GM18498 (cell line): ENCODE measurements around the gene KANSL3.
"Not testable (repeated sequence)": the region's sequence is repeated elsewhere in the genome, so short reads cannot be mapped to it uniquely, and the experiment has no call there.

Experiments
- ATAC-seq: cut with Tn5 transposase; IDR thresholded peaks from one replicate; pipeline ENCODE4 v1.9.1; 2021; ENCODE audit warnings: mild to moderate bottlenecking, moderate library complexity; ENCODE audit not compliant: unreplicated experiment

KANSL3 gene

DNA sequence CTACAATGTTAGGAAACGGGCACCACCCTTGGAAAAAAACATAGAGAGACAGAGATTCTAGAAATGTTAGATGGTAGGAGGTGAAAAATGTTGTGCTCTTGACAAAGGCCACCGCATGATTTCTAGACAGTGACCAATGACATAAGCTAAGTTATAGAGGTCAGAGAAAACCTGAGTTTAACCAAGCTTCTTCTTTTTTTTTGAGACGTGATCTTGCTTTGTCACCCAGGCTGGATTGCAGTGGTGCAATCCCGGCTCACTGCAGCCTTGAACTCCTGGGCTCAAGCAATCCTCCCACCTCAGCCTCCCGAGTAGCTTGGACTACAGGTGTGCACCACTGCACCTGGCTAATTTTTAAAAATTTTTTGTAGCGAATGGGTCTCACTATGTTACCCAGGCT lies 17.4 kb upstream of the KANSL3 start:
- ATAC-seq, result no peak

DNA sequence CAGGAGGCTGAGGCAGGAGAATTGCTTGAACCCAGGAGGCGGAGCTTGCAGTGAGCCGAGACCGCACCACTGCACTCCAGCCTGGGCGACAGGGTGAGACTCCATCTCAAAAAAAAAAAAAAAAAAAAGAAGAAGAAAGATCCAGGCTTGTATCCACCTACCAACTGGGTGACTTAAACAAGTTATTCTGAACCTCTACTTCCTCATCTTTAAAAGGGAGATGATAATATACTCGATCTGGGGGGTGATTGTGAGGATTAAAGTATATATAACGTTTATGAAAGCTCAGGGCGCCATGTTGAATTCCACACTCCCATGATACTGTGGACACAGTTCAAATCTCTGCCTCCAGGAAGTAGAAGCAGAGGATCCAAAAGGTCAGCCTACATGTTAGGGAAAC lies 16.7 kb upstream of the KANSL3 start:
- not testable (repeated sequence) for ATAC-seq

GRCh38 chr2:96651793-96652192 lies 13.7 kb upstream of the KANSL3 start:
- no peak for ATAC-seq

DNA sequence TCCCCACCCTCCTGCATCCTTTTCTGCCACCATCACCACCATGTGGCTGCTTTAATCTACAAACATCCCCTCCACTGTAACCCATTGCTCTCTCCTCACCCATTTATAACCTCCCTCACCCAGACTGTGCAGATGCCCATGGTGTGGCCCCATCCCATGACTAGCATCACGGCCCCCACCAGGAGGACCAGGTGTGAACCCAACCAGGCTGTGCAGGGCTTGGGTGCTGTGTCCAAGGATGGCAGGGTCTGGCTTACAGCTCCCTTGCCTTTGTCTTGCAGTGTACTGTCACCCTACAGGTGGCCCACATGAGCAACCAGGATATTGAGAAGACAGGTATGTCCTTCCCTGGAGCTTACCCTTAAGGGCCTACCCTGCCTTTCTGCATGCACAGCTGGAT lies 11.2 kb upstream of the KANSL3 start:
- no peak for ATAC-seq

DNA sequence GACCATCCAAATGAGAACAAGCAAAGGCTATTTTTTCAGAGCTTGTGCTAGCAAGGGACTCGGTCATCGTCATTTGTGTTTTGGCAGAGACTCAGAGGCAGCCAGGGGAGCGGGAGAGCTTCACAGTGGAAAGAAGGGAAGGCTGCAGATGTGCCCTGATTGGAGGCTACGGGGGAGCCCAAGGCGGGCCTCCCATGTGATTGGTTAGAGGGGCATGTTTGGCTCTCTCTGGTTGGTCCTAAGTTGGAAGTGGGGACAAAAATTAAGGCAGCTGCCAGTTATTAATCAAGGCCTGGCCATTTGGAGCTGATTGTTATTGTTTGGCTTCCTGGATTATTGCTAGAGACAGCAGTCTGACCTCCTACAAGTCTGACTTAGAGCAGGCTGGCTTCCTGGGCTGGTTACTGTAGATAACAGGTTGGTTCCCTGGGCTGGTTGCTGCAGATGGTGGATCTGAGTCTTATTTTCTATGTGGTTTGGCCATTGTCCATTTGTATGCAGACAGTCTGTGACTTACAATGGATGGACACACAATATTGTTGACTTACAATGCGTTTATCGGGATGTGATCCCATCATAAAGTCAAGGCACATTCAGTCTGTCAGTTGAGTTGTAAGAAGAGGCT lies 10.3 kb upstream of the KANSL3 start:
- ATAC-seq, result no peak

DNA sequence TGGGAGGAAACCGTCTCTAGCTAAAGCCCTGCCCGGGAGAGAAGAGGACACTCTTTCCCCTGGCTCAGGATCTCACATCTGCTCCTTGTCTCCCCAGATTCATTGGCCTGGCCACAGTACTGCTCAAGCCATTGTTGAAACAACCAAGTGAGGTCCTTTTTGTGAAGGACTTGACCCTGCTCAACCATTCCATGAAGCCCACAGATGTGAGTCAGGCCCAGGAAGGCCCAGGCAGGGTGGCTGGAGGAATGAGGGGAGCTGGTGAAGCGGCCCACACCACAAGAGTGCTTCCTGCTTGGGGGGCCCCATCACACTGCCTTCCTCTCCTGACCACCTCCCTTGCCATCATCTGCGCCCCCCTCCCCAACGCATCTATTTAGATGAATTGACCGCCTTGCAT lies 9.6 kb upstream of the KANSL3 start:
- no peak for ATAC-seq

DNA sequence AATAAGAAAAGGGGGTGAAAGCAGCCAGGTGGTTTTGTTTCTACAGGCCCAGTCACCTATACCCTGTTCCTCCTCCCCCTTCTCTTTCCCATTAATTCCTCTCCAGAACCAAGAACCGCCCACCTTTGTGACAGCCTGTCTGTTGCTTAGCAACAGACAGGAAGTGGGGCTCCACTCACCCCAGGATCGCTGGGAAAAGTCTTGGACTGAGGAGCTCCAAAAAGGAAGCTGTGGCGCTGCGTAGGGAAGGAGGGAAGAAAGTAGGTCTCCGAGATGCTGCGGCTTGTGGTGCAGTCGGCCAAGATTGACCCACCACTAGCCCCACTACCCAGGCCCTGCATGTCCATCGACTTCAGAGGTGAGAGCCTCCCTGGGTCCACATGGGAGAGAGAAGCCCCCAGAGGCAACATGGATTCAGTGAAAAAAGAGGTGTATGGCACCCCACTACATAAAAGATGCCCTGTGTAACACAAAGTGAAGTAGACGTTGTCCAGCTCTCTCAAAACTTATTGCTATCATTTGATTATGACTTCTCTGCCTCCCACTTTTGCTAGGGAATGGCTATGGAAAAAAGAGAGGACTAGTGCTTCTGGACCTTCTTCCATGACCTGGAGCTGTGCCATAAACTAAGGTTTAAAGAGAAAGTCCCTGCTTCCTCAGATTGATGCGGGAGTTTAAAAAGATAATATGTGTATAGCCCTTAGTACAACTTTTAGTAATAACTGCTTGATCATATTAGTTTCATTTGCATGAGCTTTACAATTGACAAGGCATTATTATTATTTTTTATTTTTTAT lies 4.7 kb upstream of the KANSL3 start, which contains the start of gene FER1L5:
TSS of gene FER1L5 (plus strand) at position 201 of the 797 bp plus-strand sequence. CDS start at position 274, 73 bp downstream.
- ATAC-seq, result no peak

- ATAC-seq, result peak; percentile 79
Observed at GRCh38 chr2:96637385-96638143, 548 bp downstream of the KANSL3 start.

- ATAC-seq, result no peak
Observed at GRCh38 chr2:96636551-96637171, 1.5 kb downstream of the KANSL3 start.

- no peak for ATAC-seq
Observed at GRCh38 chr2:96633641-96634040, 4.5 kb downstream of the KANSL3 start.

DNA sequence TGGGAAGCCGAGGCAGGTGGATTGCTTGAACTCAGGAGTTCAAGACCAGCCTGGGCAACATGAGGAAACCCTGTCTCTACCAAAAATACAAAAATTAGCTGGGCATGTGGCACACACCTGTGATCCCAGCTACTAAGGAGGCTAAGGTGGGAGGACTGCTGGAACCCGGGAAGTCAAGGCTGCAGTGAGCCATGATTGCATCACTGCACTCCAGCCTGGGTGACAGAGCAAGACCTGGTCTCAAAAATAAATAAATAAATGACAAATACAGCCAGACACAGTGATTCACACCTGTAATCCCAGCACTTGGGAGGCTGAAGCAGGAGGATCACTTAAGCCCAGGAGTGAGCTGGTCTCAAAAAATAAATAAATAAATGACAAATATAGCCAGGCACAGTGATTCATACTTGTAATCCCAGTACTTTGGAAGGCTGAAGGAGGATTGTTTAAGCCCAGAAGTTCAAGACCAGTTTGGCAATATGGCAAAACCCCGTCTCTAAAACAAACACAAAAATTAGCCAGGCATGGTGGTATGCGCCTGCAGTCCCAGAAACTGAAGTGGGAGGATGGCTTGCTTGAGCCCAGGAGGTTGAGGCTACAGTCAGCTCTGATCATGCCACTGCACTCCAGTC lies 6.2 kb downstream of the KANSL3 start:
- ATAC-seq, result no peak

GRCh38 chr2:96626553-96626942 lies 11.6 kb downstream of the KANSL3 start:
- ATAC-seq, result no peak

DNA sequence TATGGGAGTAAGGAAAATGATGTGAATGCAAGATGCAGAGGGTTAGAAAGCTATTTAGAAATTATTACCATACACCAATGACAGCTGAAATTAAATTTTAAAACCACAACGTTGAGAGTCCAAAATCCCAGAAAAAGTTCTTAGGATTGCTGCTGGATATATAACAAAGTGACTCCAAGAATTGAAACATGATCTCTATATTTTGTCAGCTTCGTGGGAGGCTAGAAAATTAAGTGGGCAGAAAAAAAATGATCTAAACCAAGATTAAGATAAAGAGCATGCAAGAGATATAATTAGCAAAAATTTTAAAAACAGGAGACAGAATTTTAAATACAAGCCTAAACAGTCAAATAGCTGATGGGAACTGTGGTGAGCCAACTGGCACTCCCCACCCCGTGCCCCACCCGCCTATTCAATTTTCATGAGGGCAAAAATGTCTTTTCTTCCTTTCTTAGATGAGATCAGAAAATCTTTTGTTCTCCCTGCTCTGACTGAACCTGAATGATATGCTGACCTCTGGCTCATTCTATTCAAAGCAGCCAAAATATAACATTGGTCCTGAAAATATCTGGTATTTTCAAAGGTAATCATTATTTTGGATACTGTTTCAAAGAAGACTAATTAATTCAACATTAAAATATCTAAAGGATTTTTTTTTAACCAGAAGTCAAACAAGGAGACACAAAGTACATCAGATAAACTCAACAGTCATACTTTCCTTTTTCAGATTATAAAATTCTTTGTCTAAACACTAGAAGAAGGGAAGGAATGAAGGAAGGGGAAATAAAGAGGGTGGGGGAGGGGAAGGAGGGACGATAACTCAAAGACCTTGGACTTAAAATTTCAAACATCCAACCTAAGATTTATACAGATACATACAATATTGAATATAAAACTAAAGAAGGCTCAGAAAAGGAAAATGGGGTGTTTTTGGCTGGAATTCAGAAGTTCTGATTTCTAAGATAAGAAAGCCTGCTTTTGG lies 12.2 kb downstream of the KANSL3 start:
- no peak for ATAC-seq

DNA sequence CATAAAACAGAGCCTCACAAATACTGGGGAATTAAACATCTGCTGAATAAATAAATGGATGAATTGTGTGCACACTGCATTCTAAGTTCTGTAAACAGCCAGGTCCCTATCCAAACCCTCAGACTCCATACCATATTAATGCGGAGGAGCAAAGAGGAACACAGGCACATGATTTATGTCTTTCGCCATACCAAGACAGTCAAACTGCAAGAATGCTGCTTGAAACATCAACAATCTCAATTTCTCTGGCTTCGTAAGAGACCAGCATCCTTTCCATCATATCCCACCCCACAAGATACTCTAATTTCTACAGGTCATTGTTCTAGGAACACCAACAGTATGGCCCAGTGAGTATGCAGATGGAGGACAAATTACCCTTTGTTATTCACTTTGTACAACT lies 15.0 kb downstream of the KANSL3 start:
- no peak for ATAC-seq

DNA sequence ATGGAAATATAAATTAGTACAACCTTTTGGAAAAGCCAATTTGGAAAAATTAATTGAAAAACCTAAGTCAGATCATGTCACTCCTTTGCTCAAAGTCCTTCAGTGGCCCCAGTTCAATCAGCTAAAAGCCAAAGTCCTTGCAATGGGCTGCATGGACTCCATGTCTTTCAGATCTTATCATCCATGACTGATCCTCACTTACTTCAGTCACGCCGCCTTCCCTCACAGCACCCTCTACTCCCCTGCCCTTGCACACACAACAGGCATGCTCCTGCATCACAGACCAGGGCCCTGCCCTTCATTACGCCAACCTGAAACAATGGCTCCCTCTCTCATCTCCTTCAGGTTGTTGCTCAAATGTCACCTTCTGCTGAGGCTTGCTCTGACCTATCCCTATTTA lies 15.6 kb downstream of the KANSL3 start:
- no peak for ATAC-seq

DNA sequence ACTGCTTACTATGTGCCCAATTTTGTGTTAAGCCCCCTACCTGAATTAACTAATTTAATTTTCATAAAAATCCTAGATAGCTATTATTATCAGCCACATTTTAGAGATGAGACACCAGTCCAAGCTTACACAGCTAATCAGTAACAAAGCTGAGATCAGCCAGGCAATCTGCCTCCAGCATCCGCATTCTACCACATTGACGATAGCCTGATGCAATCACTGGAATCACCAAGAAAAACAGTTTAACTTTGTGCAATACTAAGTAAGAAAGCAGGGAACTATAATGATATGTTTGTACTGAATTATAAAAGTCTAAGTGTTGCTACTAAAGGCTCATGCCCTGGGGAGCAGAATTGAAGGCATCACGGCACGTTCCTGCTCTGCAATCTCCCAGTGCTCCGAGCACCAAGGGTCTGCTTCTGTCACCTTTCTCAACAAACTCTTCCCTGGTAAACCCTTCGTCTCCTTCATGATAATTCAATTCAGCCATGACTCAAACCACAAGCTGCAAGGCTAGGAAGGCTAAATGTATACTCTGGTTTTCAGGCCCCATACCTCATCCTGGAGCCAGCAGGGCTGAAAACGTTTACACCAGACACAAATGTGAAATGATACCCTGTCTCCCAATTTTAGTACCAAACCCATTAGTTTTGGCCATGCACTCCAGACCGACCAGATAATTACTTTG lies 19.4 kb downstream of the KANSL3 start:
- ATAC-seq, result no peak

DNA sequence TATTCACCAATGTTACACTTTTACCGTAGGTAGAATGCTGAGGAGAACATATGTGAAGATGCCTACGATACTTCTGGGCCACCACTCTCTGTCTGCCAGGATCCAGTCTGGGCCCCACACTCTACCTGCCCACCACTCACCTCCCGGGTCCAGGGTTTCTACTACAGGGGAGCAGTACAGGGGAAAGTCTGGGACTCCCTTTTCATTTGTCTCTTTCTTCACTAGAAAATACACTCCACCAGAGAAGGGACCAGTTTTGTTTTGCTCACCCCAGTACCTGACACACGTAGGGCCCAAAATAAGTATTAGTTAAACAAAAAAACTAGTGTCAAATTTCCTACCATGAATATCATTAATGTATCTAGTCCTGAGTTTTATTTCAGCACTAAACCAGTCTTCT lies 21.1 kb downstream of the KANSL3 start:
- ATAC-seq, result no peak

DNA sequence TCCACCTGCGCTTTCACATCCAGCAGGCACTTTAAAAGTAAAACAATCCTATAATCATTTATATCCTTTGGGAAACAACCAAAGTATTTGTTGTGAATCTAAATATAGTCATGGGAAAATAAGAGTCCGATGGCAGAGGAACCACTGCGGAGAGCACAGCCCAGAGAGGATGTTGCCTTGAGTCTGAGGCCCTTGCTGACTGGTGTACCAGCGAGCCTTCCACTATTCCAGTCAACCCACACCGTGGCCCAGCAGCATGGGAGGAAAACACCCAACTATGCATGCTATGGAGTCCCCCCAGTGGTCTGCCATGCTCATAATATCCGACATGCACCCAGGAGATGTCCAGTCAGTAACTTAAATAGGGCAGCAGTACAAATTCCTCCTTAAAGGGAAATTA lies 21.6 kb downstream of the KANSL3 start:
- ATAC-seq, result no peak

DNA sequence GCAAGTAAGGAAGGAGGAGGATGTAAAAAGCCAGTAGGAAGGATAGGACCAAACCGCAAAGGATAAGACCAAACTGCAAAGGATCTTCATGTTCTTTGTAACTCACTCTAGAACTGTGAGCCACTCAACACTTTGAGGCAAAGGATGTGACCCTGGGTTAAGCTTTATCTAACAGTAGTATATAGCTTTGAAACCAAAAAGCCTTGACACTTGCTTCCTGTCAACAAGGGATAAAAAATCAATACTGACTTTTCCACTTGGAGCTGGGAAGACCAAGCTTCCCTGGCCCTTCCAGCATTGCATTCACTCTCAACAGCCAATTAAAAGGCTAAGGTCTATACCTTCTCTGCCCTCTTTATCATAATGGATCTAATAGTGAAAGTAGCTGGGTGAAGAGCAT lies 22.0 kb downstream of the KANSL3 start:
- ATAC-seq, result no peak
